Mucosa of descending colon (tissue), 3 donors: ENCODE measurements around the gene RICTOR. TPM values are rescaled to one million over a fixed set of nuclear protein-coding genes. Genes with fewer than 3 reads are reported as not detected.

Source experiments
- ATAC-seq: fragments of 200-7000 bp; cut with Tn5 transposase; one replicate; pipeline ENCODE4 v1.9.1; 2020; ENCODE audit warnings: mild to moderate bottlenecking, moderate library complexity
- DNase-seq, 3 donors: peaks; one replicate each; pipeline ENCODE4 v3.0.0-alpha.2; 2020
- H3K36me3 ChIP-seq: fragments of 200-600 bp; one replicate; pipeline ENCODE4 v1.8.0; 2021; ENCODE audit warnings: low read depth, mild to moderate bottlenecking
- H3K4me1 ChIP-seq: fragments of 200-600 bp; one replicate; pipeline ENCODE4 v1.8.0; 2021; ENCODE audit warnings: low read depth, mild to moderate bottlenecking
- H3K4me3 ChIP-seq: fragments of 200-600 bp; one replicate; pipeline ENCODE4 v1.8.0; 2021; ENCODE audit warnings: mild to moderate bottlenecking
- H3K9me3 ChIP-seq: fragments of 200-600 bp; one replicate; pipeline ENCODE4 v1.8.0; 2021; ENCODE audit warnings: mild to moderate bottlenecking
- CTCF ChIP-seq: fragments of 200-600 bp; IDR thresholded peaks from one replicate; pipeline ENCODE4 v1.8.0; 2022; ENCODE audit warnings: antibody characterized with exemption, mild to moderate bottlenecking
- intact Hi-C, 2 donors: fragments of 100-400 bp; cut with DNase I in 1 of 2; cut with micrococcal nuclease in 1 of 2; formaldehyde crosslinking; loops; one replicate each; pipeline versions ENCODE4 v1.11.0 to v1.11.1; 2022; cut with DNase I, micrococcal nuclease
- total RNA-seq, 3 donors: library from RNA; stranded (reverse); fragmentation: NEBNext Ultra II Directional in 2 of 3; extraction: Animal tissue kit (Norgen Biotek cat#: 25700) in 2 of 3; gene quantifications; one replicate each; pipeline versions ENCODE4 v1.2.1 to v1.2.4, GENCODE V29; 2021 to 2023
- donor health status: DM: no; HTN: no; CAD: no; lungs with moderate emphysema.
- donor health status: DM: no; HTN: no; CAD: no.
- donor health status: DM: no; HTN: yes; CAD: no.

The RICTOR gene
- total RNA-seq, 3 donors from 2014 or later, result 24.3 to 41.9 (median 36.5) TPM

- no peaks in the 10 kb centered on the region for H3K4me1 ChIP-seq
- no peaks in the 10 kb centered on the region for H3K9me3 ChIP-seq
- H3K36me3 ChIP-seq, result no peaks in the 10 kb centered on the region
- ATAC-seq, result no peak
- no peak for DNase-seq
- H3K4me3 ChIP-seq, result no peak overlapping the region
- TF ChIP-seq CTCF, result no peak
- intact Hi-C loops, result no loop called here
Observed at GRCh38 chr5:38979535-38979934, 94.7 kb downstream of the RICTOR start.

GRCh38 chr5:38978036-38978435 lies 96.2 kb downstream of the RICTOR start:
- no peak for TF ChIP-seq CTCF
- Histone ChIP-seq H3K9me3 (no peaks in the 10 kb centered on the region), H3K4me3 (no peak overlapping the region), H3K4me1 (no peaks in the 10 kb centered on the region), H3K36me3 (no peaks in the 10 kb centered on the region)
- intact Hi-C loops, result no loop called here
- ATAC-seq (no peak), DNase-seq (no peak)

GRCh38 chr5:38968665-38969064 lies 105.5 kb downstream of the RICTOR start:
- no peak overlapping the region for H3K4me3 ChIP-seq
- no peak for DNase-seq
- no peaks in the 10 kb centered on the region for H3K4me1 ChIP-seq
- no peaks in the 10 kb centered on the region for H3K9me3 ChIP-seq
- no peak for TF ChIP-seq CTCF
- no peak for ATAC-seq
- intact Hi-C loops, result no loop called here
- no peaks in the 10 kb centered on the region for H3K36me3 ChIP-seq

- intact Hi-C loops, result no loop called here
Observed at GRCh38 chr5:38961691-38962090, 112.5 kb downstream of the RICTOR start.

GRCh38 chr5:38953426-38954012 lies 120.7 kb downstream of the RICTOR start:
- Histone ChIP-seq H3K4me1 (no peaks in the 10 kb centered on the region), H3K9me3 (no peaks in the 10 kb centered on the region), H3K4me3 (no peak overlapping the region), H3K36me3 (peaks cover 8% of the 10 kb centered on the region)
- DNase-seq (no peak), ATAC-seq (no peak)
- TF ChIP-seq CTCF, result no peak
- intact Hi-C loops, result no loop called here

More at GRCh38 chr5:38961691-38962090, 112.5 kb downstream of the RICTOR start:
- no peak for DNase-seq
- Histone ChIP-seq H3K4me3 (no peak overlapping the region), H3K4me1 (no peaks in the 10 kb centered on the region), H3K36me3 (no peaks in the 10 kb centered on the region), H3K9me3 (no peaks in the 10 kb centered on the region)
- TF ChIP-seq CTCF, result no peak
- no peak for ATAC-seq

GRCh38 chr5:38948501-38948900 lies 125.7 kb downstream of the RICTOR start:
- DNase-seq (no peak), ATAC-seq (no peak)
- intact Hi-C loops, result no loop called here
- H3K4me1 ChIP-seq, result no peaks in the 10 kb centered on the region
- no peak overlapping the region for H3K4me3 ChIP-seq
- no peak for TF ChIP-seq CTCF
- H3K9me3 ChIP-seq, result no peaks in the 10 kb centered on the region
- H3K36me3 ChIP-seq, result peaks cover 8% of the 10 kb centered on the region
